Body of pancreas (tissue), 4 donors: ENCODE results near the gene D2HGDH.

Source experiments
- POLR2A ChIP-seq, 3 donors: fragments of 450-650 bp; IDR thresholded peaks; one replicate each; pipeline ENCODE4 v1.6.1; 2016; ENCODE audit warnings: antibody characterized with exemption in 3 of 3, mild to moderate bottlenecking in 2 of 3
- TF ChIP-seq, protein P1 (sequence below), 7 experiments: fragments of 450-650 bp in 4 of 7; fragments of 200-600 bp in 3 of 7; sonication (generic) in 3 of 7; IDR thresholded peaks; one replicate each; pipeline ENCODE4 v1.5.1; 2016 to 2019; ENCODE audit warnings: antibody characterized with exemption in 7 of 7

DNA sequence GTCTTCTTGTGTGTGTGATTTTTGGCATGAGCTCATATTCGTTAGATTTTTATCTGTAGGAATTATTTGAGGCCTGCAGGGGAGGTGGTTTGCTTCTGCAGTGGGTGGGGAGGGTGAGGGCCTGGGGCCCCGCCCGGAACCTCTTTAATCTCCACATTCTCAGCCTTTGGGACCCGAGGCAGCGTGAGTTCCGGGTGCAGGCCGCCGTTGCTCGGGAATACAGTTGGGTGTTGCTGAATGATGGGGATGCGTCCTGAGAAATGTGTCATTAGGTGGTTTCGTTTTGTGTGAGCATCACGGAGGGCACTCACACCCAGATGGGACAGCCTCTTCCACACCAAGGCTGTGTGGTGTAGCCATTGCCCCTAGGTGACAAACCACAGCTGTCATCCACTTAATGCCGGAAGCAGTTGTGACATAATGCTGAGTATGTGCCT lies 28.5 kb downstream of the D2HGDH start:
- no peak for TF ChIP-seq POLR2A (IDR thresholded peaks at IDR 0.05)
- TF ChIP-seq, protein P1, sequence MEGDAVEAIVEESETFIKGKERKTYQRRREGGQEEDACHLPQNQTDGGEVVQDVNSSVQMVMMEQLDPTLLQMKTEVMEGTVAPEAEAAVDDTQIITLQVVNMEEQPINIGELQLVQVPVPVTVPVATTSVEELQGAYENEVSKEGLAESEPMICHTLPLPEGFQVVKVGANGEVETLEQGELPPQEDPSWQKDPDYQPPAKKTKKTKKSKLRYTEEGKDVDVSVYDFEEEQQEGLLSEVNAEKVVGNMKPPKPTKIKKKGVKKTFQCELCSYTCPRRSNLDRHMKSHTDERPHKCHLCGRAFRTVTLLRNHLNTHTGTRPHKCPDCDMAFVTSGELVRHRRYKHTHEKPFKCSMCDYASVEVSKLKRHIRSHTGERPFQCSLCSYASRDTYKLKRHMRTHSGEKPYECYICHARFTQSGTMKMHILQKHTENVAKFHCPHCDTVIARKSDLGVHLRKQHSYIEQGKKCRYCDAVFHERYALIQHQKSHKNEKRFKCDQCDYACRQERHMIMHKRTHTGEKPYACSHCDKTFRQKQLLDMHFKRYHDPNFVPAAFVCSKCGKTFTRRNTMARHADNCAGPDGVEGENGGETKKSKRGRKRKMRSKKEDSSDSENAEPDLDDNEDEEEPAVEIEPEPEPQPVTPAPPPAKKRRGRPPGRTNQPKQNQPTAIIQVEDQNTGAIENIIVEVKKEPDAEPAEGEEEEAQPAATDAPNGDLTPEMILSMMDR (IDR thresholded peaks at IDR 0.05) = no peak
